ENCODE data around the gene KRT27. TPM values are rescaled to one million over a fixed set of nuclear protein-coding genes. Genes with fewer than 3 reads are reported as not detected.
A peak's percentile ranks its signal among the peaks of the same experiment; 100 is the strongest.
"Not testable (repeated sequence)": the region's sequence is repeated elsewhere in the genome, so short reads cannot be mapped to it uniquely, and the experiment has no call there.

Gene KRT27
- total RNA-seq, 1 donor from 2014 or later: not detected

GRCh38 chr17:40818343-40818732 lies 36.0 kb upstream of the KRT27 start:
- Mint-ChIP-seq H3K4me3 (peak overlapping the region; percentile 89), H3K4me1 (peaks cover 12% of the 10 kb centered on the region), H3K36me3 (ENCODE audit: low read depth) (peaks cover 26% of the 10 kb centered on the region), H3K9me3 (peaks cover 25% of the 10 kb centered on the region), H3K27me3 (peaks cover 19% of the 10 kb centered on the region), H3K27ac (peak overlapping the region; percentile 89)
- no peak for DNase-seq
- intact Hi-C loops (cut with micrococcal nuclease): loop anchor here (5.0 kb wide), 1 partner anchor 196 kb away; no protein-coding TSS in a partner anchor

DNA sequence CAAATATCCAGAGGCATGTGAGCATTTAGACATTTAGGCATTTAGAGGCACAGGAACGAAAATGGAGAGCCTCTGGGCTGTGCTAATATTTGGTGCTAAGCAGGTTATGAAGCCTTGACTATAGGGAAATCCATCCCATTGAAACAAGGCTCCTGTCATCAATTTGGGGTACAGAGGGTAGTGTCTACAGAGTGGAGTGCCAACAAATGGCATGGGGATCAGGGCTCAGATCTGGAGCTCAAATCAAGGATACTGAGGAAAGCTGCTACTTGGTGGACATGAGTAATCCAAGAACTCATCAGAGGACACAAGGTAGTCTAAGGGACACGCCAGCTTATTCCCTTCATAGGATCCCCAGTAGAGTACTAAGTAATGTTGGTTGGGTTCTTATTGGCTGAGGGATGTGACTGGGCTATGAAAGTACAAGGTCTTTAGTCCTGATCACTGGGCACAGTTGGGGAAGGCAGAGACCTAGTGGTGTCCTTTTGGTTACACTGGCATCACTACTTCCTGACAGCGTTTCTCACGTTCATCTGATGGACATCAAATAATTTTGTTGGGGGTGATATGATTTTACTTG lies 34.8 kb upstream of the KRT27 start:
- H3K4me3 Mint-ChIP-seq: peak overlapping the region; percentile 80
- peaks cover 12% of the 10 kb centered on the region for H3K4me1 Mint-ChIP-seq
- H3K27ac Mint-ChIP-seq: peak overlapping the region; percentile 30
- peak; percentile 58 for DNase-seq
- H3K27me3 Mint-ChIP-seq: peaks cover 24% of the 10 kb centered on the region
- H3K9me3 Mint-ChIP-seq: peaks cover 25% of the 10 kb centered on the region
- intact Hi-C loops (cut with micrococcal nuclease): loop anchor here (5.0 kb wide), 1 partner anchor 195 kb away; no protein-coding TSS in a partner anchor
- peaks cover 26% of the 10 kb centered on the region for H3K36me3 Mint-ChIP-seq (ENCODE audit: low read depth)

DNA sequence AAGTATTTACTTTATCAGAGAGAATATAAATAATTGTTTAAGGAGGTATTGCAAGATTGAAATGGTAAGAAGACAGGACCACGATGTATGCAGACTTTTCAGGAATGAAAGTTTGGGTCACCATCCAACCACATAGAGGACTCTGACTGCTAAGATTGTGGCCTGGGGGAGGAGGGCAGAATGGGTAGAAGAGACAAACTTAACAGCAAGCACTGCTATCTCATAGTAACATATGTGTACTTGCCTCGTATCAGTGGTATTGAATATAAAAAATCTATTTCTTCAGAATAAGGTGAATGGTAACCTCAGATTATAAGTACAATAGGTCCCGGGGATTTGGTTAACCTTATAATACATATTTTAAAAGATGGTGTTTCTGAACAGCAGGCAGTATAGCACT lies 34.2 kb upstream of the KRT27 start:
- peaks cover 25% of the 10 kb centered on the region for H3K9me3 Mint-ChIP-seq
- peaks cover 28% of the 10 kb centered on the region for H3K27me3 Mint-ChIP-seq
- intact Hi-C loops (cut with micrococcal nuclease): loop anchor here (5.0 kb wide), 1 partner anchor 194 kb away; no protein-coding TSS in a partner anchor
- peaks cover 12% of the 10 kb centered on the region for H3K4me1 Mint-ChIP-seq
- DNase-seq: no peak
- peaks cover 25% of the 10 kb centered on the region for H3K36me3 Mint-ChIP-seq (ENCODE audit: low read depth)
- H3K27ac Mint-ChIP-seq: no peak overlapping the region
- H3K4me3 Mint-ChIP-seq: no peak overlapping the region

DNA sequence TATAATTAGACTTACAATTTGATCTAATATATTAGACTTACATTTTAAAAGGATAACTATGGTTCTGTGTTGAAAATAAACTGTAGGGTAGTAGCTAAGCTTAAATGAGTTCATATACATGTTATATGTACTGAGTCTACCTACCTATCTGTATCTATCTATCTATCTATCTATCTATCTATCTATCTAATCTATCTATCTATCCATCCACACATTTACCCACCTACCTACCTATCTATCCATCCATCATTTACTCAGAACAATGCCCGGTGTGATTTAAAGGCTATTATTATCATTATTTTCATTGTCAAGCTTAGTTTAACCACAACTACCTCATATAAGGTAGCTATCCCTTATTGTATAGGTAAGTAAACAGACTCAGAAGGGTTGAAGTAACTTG lies 33.0 kb upstream of the KRT27 start:
- DNase-seq: no peak
- Mint-ChIP-seq H3K27me3 (peaks cover 36% of the 10 kb centered on the region), H3K36me3 (ENCODE audit: low read depth) (peaks cover 25% of the 10 kb centered on the region), H3K9me3 (peaks cover 24% of the 10 kb centered on the region), H3K27ac (no peak overlapping the region), H3K4me1 (peaks cover 11% of the 10 kb centered on the region), H3K4me3 (no peak overlapping the region)
- intact Hi-C loops (cut with micrococcal nuclease): loop anchor here (5.0 kb wide), 1 partner anchor 193 kb away; no protein-coding TSS in a partner anchor

DNA sequence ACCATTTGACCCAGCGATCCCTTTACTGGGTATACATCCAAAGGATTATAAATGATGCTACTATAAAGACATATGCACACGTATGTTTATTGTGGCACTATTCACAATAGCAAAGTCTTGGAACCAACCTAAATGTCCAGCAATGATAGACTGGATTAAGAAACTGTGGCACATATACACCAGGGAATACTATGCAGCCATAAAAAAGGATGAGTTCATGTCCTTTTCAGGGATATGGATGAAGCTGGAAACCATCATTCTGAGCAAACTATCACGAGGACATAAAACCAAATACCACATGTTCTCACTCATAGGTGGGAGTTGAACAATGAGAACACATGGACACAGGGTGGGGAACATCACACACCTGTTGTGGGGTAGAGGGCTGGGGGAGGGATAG lies 32.3 kb upstream of the KRT27 start:
- H3K36me3 Mint-ChIP-seq (ENCODE audit: low read depth): peaks cover 20% of the 10 kb centered on the region
- H3K4me3 Mint-ChIP-seq, DNase-seq, H3K27ac Mint-ChIP-seq: not testable (repeated sequence)
- intact Hi-C loops (cut with micrococcal nuclease): loop anchor here (5.0 kb wide), 1 partner anchor 192 kb away; no protein-coding TSS in a partner anchor
- peaks cover 43% of the 10 kb centered on the region for H3K27me3 Mint-ChIP-seq
- peaks cover 10% of the 10 kb centered on the region for H3K4me1 Mint-ChIP-seq
- peaks cover 17% of the 10 kb centered on the region for H3K9me3 Mint-ChIP-seq

DNA sequence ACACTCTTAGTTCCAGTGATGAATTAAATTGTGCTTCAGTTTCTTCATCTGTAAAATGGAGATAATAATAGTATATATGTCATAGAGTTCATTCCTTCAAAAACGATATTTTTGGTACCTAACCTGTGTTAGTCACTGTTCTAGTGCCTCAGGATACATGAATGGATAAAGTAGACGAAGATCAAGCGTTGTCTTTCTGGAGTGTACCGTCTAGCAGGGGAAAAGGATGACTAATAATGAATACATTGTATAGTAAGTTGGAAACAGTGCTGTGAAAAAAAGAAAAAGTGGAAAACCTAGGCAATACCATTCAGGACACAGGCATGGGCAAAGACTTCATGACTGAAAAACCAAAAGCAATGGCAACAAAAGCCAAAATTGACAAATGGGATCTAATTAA lies 31.5 kb upstream of the KRT27 start:
- Mint-ChIP-seq H3K36me3 (ENCODE audit: low read depth) (peaks cover 20% of the 10 kb centered on the region), H3K4me3 (no peak overlapping the region), H3K9me3 (peaks cover 16% of the 10 kb centered on the region), H3K27me3 (peaks cover 49% of the 10 kb centered on the region), H3K27ac (no peak overlapping the region), H3K4me1 (peaks cover 8% of the 10 kb centered on the region)
- DNase-seq: no peak
- intact Hi-C loops (cut with micrococcal nuclease): no loop called here

GRCh38 chr17:40812639-40813038 lies 30.3 kb upstream of the KRT27 start:
- peaks cover 3% of the 10 kb centered on the region for H3K4me1 Mint-ChIP-seq
- H3K9me3 Mint-ChIP-seq: peaks cover 11% of the 10 kb centered on the region
- intact Hi-C loops (cut with micrococcal nuclease): no loop called here
- H3K4me3 Mint-ChIP-seq: no peak overlapping the region
- peaks cover 12% of the 10 kb centered on the region for H3K36me3 Mint-ChIP-seq (ENCODE audit: low read depth)
- no peak overlapping the region for H3K27ac Mint-ChIP-seq
- H3K27me3 Mint-ChIP-seq: peaks cover 57% of the 10 kb centered on the region
- DNase-seq: no peak

DNA sequence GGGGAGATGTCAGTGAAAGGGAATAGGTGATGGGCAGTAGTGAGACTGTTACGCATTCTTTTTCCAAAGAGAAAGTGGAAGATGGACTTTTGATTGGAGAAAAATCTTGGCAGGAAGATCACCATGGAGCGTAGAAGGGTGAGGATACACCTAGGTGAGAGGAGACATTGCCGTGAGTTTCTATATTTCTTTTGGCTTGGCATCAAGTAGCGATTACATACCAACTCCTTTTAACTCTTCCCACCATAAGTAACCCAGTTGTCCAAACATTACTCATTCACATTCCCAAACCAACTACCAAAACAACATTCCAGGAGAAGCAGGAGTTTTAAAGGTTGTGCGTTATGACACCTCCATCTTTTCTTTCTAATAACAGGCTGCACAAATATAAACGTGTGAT lies 28.1 kb upstream of the KRT27 start:
- no peaks in the 10 kb centered on the region for H3K4me1 Mint-ChIP-seq
- H3K9me3 Mint-ChIP-seq: peaks cover 5% of the 10 kb centered on the region
- H3K36me3 Mint-ChIP-seq (ENCODE audit: low read depth): no peaks in the 10 kb centered on the region
- no peak overlapping the region for H3K4me3 Mint-ChIP-seq
- H3K27ac Mint-ChIP-seq: no peak overlapping the region
- DNase-seq: peak; percentile 10
- H3K27me3 Mint-ChIP-seq: peaks cover 73% of the 10 kb centered on the region
- intact Hi-C loops (cut with micrococcal nuclease): no loop called here

- H3K27ac Mint-ChIP-seq: no peak overlapping the region
- no peaks in the 10 kb centered on the region for H3K36me3 Mint-ChIP-seq (ENCODE audit: low read depth)
- DNase-seq: peak; percentile 2
- H3K9me3 Mint-ChIP-seq: peaks cover 5% of the 10 kb centered on the region
- intact Hi-C loops (cut with micrococcal nuclease): loop anchor here (10.0 kb wide), 1 partner anchor 735 kb away; no protein-coding TSS in a partner anchor
- H3K27me3 Mint-ChIP-seq: peaks cover 78% of the 10 kb centered on the region
- no peak overlapping the region for H3K4me3 Mint-ChIP-seq
- H3K4me1 Mint-ChIP-seq: no peaks in the 10 kb centered on the region
Observed at GRCh38 chr17:40809721-40810421, 27.5 kb upstream of the KRT27 start.

DNA sequence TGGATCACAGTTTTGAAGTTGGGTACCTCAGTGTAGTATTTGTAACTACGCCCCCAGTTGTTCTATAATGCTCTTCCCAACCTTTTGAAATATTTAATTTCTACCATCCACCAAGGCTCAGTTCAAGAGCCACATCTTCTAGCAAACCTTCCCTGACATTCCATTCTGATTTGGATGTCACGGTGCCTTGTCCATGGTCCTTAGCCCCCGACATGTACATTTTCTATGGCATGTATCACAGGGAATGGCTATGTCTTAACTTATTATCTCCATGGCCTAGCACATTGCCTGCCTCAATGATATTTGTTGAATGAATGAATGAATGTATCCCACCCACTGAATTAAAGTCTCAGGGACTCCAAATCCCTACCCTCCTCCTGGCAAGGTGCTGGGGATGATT lies 23.8 kb upstream of the KRT27 start:
- Mint-ChIP-seq H3K9me3 (no peaks in the 10 kb centered on the region), H3K27ac (no peak overlapping the region), H3K4me3 (no peak overlapping the region), H3K27me3 (peaks cover 59% of the 10 kb centered on the region), H3K36me3 (ENCODE audit: low read depth) (no peaks in the 10 kb centered on the region), H3K4me1 (peaks cover 2% of the 10 kb centered on the region)
- intact Hi-C loops (cut with micrococcal nuclease): loop anchor here (10.0 kb wide), 1 partner anchor 739 kb away; no protein-coding TSS in a partner anchor
- no peak for DNase-seq

DNA sequence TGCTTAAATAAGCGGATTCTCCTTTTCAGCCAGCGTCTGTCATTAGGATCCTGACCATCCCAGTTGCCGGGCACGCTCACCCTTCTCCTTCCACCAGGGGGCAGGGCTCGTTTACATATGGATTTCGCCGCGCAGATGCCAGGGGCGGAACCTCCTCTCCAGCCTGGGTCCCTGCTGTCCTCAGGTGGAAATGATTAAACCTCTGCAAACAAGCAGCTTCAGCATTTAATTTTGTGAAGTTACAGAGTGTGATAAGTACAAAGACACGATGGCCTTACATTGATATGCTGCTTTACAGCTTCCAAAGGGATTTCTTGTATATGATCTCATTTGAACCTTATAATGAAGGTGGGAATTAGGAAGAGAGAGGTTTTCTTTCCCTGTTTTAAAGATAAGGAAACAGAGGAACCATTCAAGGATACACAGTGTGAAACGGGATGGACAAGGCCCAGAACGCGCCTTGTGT lies 21.3 kb upstream of the KRT27 start:
- Mint-ChIP-seq H3K4me1 (peaks cover 2% of the 10 kb centered on the region), H3K9me3 (no peaks in the 10 kb centered on the region), H3K36me3 (ENCODE audit: low read depth) (no peaks in the 10 kb centered on the region), H3K27me3 (peaks cover 44% of the 10 kb centered on the region), H3K27ac (no peak overlapping the region), H3K4me3 (no peak overlapping the region)
- DNase-seq: peak; percentile 91
- intact Hi-C loops (cut with micrococcal nuclease): loop anchor here (1.0 to 10.0 kb wide), 5 partner anchors 524 to 861 kb away; no protein-coding TSS in a partner anchor

- Mint-ChIP-seq H3K4me3 (no peak overlapping the region), H3K9me3 (no peaks in the 10 kb centered on the region), H3K36me3 (ENCODE audit: low read depth) (no peaks in the 10 kb centered on the region), H3K27ac (no peak overlapping the region), H3K27me3 (peaks cover 33% of the 10 kb centered on the region), H3K4me1 (peaks cover 2% of the 10 kb centered on the region)
- intact Hi-C loops (cut with micrococcal nuclease): loop anchor here (5.0 to 10.0 kb wide), 2 partner anchors 526 to 744 kb away; no protein-coding TSS in a partner anchor
- no peak for DNase-seq
Observed at GRCh38 chr17:40801157-40801556, 18.8 kb upstream of the KRT27 start.

DNA sequence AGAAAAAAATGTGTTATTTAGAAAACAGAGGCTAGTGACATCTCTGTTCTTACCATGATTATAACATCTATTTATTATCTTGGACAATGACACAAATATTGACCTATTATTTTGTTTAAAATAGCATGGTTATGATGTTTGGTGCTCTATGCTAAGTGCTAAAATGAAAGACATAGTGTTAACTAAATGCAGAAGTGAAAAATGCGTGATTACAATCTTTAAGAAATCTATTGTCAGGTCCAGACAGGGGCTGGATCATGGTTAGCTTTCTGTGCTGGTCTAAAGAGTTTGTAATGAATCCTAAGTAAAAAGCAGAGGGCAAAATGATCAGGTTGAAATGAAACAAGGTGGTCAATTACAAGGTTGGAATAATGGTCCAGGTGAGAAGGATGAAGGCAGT lies 18.0 kb upstream of the KRT27 start:
- H3K4me1 Mint-ChIP-seq: peaks cover 2% of the 10 kb centered on the region
- no peak overlapping the region for H3K27ac Mint-ChIP-seq
- intact Hi-C loops (cut with micrococcal nuclease): loop anchor here (5.0 to 10.0 kb wide), 2 partner anchors 527 to 744 kb away; no protein-coding TSS in a partner anchor
- no peaks in the 10 kb centered on the region for H3K9me3 Mint-ChIP-seq
- DNase-seq: no peak
- H3K36me3 Mint-ChIP-seq (ENCODE audit: low read depth): no peaks in the 10 kb centered on the region
- peaks cover 30% of the 10 kb centered on the region for H3K27me3 Mint-ChIP-seq
- H3K4me3 Mint-ChIP-seq: no peak overlapping the region

- Mint-ChIP-seq H3K27me3 (peaks cover 26% of the 10 kb centered on the region), H3K27ac (no peak within 1 kb of the TSS), H3K9me3 (no peaks in the 10 kb centered on the region), H3K4me3 (no peak within 1 kb of the TSS), H3K36me3 (ENCODE audit: low read depth) (no peaks in the 10 kb centered on the region), H3K4me1 (peaks cover 2% of the 10 kb centered on the region)
- DNase-seq: no peak
- intact Hi-C loops (cut with micrococcal nuclease): loop anchor here (5.0 to 10.0 kb wide), 2 partner anchors 527 to 745 kb away; no protein-coding TSS in a partner anchor
Observed at GRCh38 chr17:40799859-40800258, 17.5 kb upstream of the KRT27 start, which contains the start of gene KRT28. Gene KRT28, minus strand, starts transcription at chr17:40799959. Its CDS starts 66 bp downstream, at chr17:40799893.

Measured in activated CD4-positive, alpha-beta T cell treated with anti-CD3 and anti-CD28 coated beads, Interleukin-2, amount 10 ng/mL, durations not matched to agents 24 days and 14 days (primary cell).